Endothelial cell of umbilical vein (primary cell): ENCODE data around the gene CIRBP. TPM values are rescaled to one million over a fixed set of nuclear protein-coding genes. Genes with fewer than 3 reads are reported as not detected.

Experiments
- BruUV-seq: library from RNA; stranded (reverse); fragments of 400-500 nt; replicated peaks from 2 replicates; lab custom pipeline; 2021; lab: Mats Ljungman, UMichigan
- CTCF ChIA-PET: fragments of 300-600, 350-600 bp; sonication (Branson Sonifier 250); formaldehyde crosslinking; loops from one replicate; lab custom pipeline; 2021; ENCODE audit warnings: antibody characterized with exemption, inconsistent platforms; lab: Charles Lee
- POLR2A ChIA-PET: fragments of 300-600, 350-600 bp; sonication (Branson Sonifier 250); formaldehyde crosslinking; loops from one replicate; lab custom pipeline; 2021; ENCODE audit warnings: antibody characterized with exemption, inconsistent platforms; lab: Charles Lee
- DNase-seq: peaks from one replicate; pipeline ENCODE4 v3.0.0-alpha.2; 2011; ENCODE audit warnings: low read depth, low spot score
- FAIRE-seq: peaks from 2 replicates; lab custom pipeline; 2011; peaks lifted over from hg19 to GRCh38; lab: Jason Lieb, UNC
- H2AFZ ChIP-seq: 2 replicates; pipeline ENCODE4 v1.6.0; 2012; ENCODE audit warnings: low read depth, low read length, control low read depth, inconsistent platforms
- H3K27ac ChIP-seq: 2 replicates; pipeline ENCODE4 v1.5.1; 2011; ENCODE audit warnings: low read depth, mild to moderate bottlenecking, control low read depth, low read length, moderate library complexity; ENCODE audit not compliant: insufficient read depth
- H3K27me3 ChIP-seq, 2 experiments: 2 replicates each; pipeline versions ENCODE4 v1.6.0 to v1.6.1; 2011; ENCODE audit warnings: low read length in 2 of 2, mixed read lengths in 1 of 2; ENCODE audit not compliant: control insufficient read depth in 2 of 2, insufficient read depth in 2 of 2
- H3K36me3 ChIP-seq, 2 experiments: 2 replicates in 1 of 2; 3 replicates in 1 of 2; pipeline ENCODE4 v1.5.1; 2011; ENCODE audit warnings: low read length in 2 of 2, mild to moderate bottlenecking in 1 of 2, moderate library complexity in 1 of 2; ENCODE audit not compliant: control insufficient read depth in 2 of 2, insufficient read depth in 2 of 2; ENCODE audit errors: extremely low read depth in 1 of 2
- H3K4me1 ChIP-seq: 3 replicates; pipeline ENCODE4 v1.5.1; 2011; ENCODE audit warnings: mild to moderate bottlenecking, low read length; ENCODE audit not compliant: control insufficient read depth, insufficient read depth; ENCODE audit errors: extremely low read depth
- H3K4me2 ChIP-seq: 2 replicates; pipeline ENCODE4 v1.6.1; 2011; ENCODE audit warnings: low read length, control low read depth, mixed read lengths; ENCODE audit not compliant: insufficient read depth
- H3K4me3 ChIP-seq, 3 experiments: fragments of 200-600 bp in 1 of 3; sonication (generic), shearing (Covaris generic) in 1 of 3; replicated peaks in 1 of 3; 2 replicates each; pipeline ENCODE4 v1.5.1; 2011 to 2016; ENCODE audit warnings: control low read depth in 3 of 3, low read length in 3 of 3, mild to moderate bottlenecking in 2 of 3, inconsistent platforms in 1 of 3, low read depth in 1 of 3, moderate library complexity in 1 of 3; ENCODE audit not compliant: insufficient read depth in 1 of 3
- H3K79me2 ChIP-seq: 2 replicates; pipeline ENCODE4 v1.6.0; 2012; ENCODE audit warnings: low read length, inconsistent platforms; ENCODE audit not compliant: control insufficient read depth, insufficient read depth
- H3K9ac ChIP-seq: replicated peaks from 2 replicates; pipeline ENCODE3; 2011; ENCODE audit warnings: low read length, control low read depth; ENCODE audit not compliant: insufficient read depth; ENCODE audit errors: extremely low read depth
- H3K9me1 ChIP-seq: replicated peaks from 3 replicates; pipeline ENCODE4 v1.6.0; 2011; ENCODE audit warnings: mild to moderate bottlenecking, low read length; ENCODE audit not compliant: control insufficient read depth, insufficient read depth; ENCODE audit errors: extremely low read depth
- H3K9me3 ChIP-seq: replicated peaks from 2 replicates; pipeline ENCODE4 v1.5.1; 2012; ENCODE audit warnings: low read length, inconsistent platforms; ENCODE audit not compliant: control insufficient read depth, insufficient read depth
- H4K20me1 ChIP-seq: replicated peaks from 2 replicates; pipeline ENCODE3; 2011; ENCODE audit warnings: mild to moderate bottlenecking, low read length; ENCODE audit not compliant: control insufficient read depth, insufficient read depth; ENCODE audit errors: extremely low read depth
- EZH2 ChIP-seq: IDR thresholded peaks from 2 replicates; pipeline ENCODE4 v1.6.1; 2012; ENCODE audit warnings: borderline replicate concordance, low read depth, mild to moderate bottlenecking, moderate library complexity, low read length, inconsistent platforms; ENCODE audit not compliant: severe bottlenecking
- FOS ChIP-seq: IDR thresholded peaks from 2 replicates; pipeline ENCODE4 v1.6.1; 2011; ENCODE audit warnings: mild to moderate bottlenecking, low read length, moderate library complexity, borderline replicate concordance; ENCODE audit not compliant: insufficient read depth
- GATA2 ChIP-seq: IDR thresholded peaks from 2 replicates; pipeline ENCODE4 v1.7.0; 2011; ENCODE audit warnings: low read depth, mild to moderate bottlenecking, moderate library complexity, mixed read lengths, low read length; ENCODE audit not compliant: insufficient read length, insufficient read depth
- JUN ChIP-seq: IDR thresholded peaks from 2 replicates; pipeline ENCODE4 v1.6.1; 2011; ENCODE audit warnings: borderline replicate concordance, low read depth; ENCODE audit not compliant: insufficient read length, insufficient read depth
- MYC ChIP-seq: IDR thresholded peaks from one replicate; pipeline ENCODE4 v1.6.1; 2011; ENCODE audit warnings: mild to moderate bottlenecking, low read depth, low read length
- POLR2A ChIP-seq: IDR thresholded peaks from 2 replicates; pipeline ENCODE4 v1.6.1; 2012; ENCODE audit warnings: low read depth, mild to moderate bottlenecking, control low read depth, low read length
- POLR2AphosphoS5 ChIP-seq: IDR thresholded peaks from 2 replicates; pipeline ENCODE4 v1.6.1; 2012; ENCODE audit warnings: low read depth, mild to moderate bottlenecking, control low read depth, low read length, moderate library complexity; ENCODE audit not compliant: insufficient read depth
- dilution Hi-C: fragments of 300-500 bp; cut with MboI; formaldehyde crosslinking; loops from one replicate; pipeline ENCODE4 v1.15.0; 2019; ENCODE audit warnings: low sequenced_read_pairs; ENCODE audit not compliant: extremely low pct_ligation_motif_present
- intact Hi-C: fragments of 100-400 bp; cut with micrococcal nuclease; formaldehyde crosslinking; loops from one replicate; pipeline ENCODE4 v1.10.0; 2022
- polyA plus RNA-seq, 4 experiments: library from polyadenylated mRNA; depleted of rRNA in 3 of 4; stranded (reverse) in 3 of 4; unstranded in 1 of 4; fragments of >200 nt; gene quantifications; 2 replicates each; pipeline versions ENCODE4 v1.2.1 to v1.2.3, GENCODE V29; 2011 to 2012; ENCODE audit warnings: missing spikeins in 1 of 4
- total RNA-seq: library from RNA; stranded (reverse); gene quantifications from 2 replicates; pipeline ENCODE4 v1.2.3, GENCODE V29; 2021
- TF ChIP-seq, protein P1 (sequence below): IDR thresholded peaks from 2 replicates; pipeline ENCODE4 v1.6.1; 2011; ENCODE audit not compliant: insufficient read depth, insufficient read length
- TF ChIP-seq, protein P2 (sequence below), 2 donors: IDR thresholded peaks; 1 replicate in 1 of 2; 2 replicates in 1 of 2; pipeline ENCODE4 v1.5.1; 2011; ENCODE audit warnings: low read length in 2 of 2, mild to moderate bottlenecking in 2 of 2, moderate library complexity in 2 of 2, control low read depth in 1 of 2, inconsistent platforms in 1 of 2, low read depth in 1 of 2; ENCODE audit not compliant: insufficient read depth in 1 of 2; ENCODE audit errors: extremely low read depth in 1 of 2

The CIRBP gene
- total and polyA plus RNA-seq, 2 donors (not counting 3 experiments of a cell fraction or from before 2014, with no cell fraction given) = 225 to 439 TPM

DNA sequence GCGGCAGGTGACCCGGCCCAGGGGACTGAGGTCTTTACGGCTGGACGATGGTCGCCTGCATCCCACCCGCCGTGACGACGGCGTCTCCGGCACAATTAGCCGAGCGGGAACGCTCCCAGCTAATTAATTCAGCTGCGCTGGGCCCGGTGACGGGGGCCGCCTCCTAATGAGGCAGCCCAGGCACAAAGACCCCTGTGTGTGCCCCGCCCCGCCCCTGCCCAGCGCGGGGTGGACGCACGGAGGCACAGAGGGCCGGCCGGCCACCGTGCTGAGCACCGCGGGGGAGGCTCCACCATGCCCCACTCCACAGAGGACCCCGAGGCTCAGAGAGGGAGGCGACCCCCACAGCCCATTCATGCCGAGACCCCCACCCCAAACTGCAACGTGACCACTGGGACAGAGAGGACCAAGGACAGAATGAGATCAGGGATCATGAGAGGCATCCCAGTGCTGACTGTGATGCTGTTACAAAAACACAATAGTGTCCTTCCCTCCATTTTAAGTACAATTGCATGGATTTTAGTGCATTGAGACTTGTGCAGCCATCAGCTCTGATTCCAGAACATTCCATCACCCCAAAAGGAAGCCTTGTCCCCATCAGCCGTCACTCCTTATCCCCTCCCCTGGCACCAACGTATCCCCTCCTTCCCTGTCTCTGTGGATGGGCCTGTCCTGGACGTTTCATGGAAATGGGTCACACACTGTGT, 33.6 kb downstream of the CIRBP start:
- Histone ChIP-seq H3K27ac (no peak overlapping the region), H4K20me1 (no peaks in the 10 kb centered on the region), H3K36me3 (no peaks in the 10 kb centered on the region), H3K4me3 (no peak overlapping the region), H3K79me2 (no peaks in the 10 kb centered on the region), H3K9me1 (no peaks in the 10 kb centered on the region), H3K9me3 (no peaks in the 10 kb centered on the region), H2AFZ (no peak overlapping the region), H3K4me2 (no peak overlapping the region), H3K9ac (no peak overlapping the region), H3K27me3 (no peaks in the 10 kb centered on the region), H3K4me1 (no peaks in the 10 kb centered on the region)
- no TSS peak for BruUV-seq
- intact Hi-C loops (no loop called here), dilution Hi-C loops (no loop called here)
- POLR2A ChIA-PET = no interaction called here
- TF ChIP-seq FOS (no peak), MYC (no peak)
- no peak for FAIRE-seq
- CTCF ChIA-PET = interaction anchor here (1.4 to 1.6 kb wide), 2 partner anchors 10 to 13 kb away, joined by 3 to 4 read pairs; no protein-coding TSS in a partner anchor
- no peak for DNase-seq

DNA sequence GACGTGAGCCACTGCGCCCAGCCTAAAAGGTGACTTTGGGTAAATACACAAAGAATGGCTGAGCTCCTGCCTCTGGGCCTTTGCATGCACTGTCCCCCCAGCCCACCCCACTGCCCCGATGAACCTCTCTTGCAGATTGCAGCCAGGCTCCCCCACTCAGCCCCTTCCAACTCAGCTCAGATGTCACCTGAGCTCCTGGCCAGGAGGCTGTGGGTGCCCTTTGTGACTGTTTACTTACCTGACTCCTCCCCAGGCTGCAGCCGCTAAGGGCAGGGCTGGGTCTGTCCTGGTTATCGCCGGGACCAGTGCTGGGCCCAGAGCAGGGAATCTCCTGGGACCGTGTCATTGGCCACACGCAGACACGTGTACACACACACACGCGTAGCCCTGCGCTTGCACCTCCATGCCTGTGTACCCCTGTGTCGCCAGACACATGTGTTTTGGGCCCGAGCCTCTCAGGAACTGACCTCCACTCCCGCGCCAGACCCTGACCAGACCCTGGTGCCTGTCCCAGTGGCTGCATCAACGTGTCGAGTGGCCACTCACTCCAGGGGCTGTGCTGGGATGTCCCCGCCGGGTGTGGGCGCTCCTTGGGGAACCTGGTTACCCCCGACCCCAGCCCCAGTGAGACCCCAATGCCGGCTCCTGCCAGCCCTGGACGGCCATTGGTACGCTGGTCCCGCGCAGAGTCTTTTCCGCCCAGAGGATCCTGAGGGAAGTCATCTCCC, 35.2 kb downstream of the CIRBP start:
- BruUV-seq = no TSS peak
- dilution Hi-C loops = no loop called here

More for the DNA sequence above, 35.2 kb downstream of the CIRBP start:
- ChIA-PET CTCF (interaction anchor here (1.0 to 1.6 kb wide), 2 partner anchors 8 to 12 kb away, joined by 4 to 7 read pairs; no protein-coding TSS in a partner anchor), POLR2A (interaction anchor here (0.6 kb wide), 1 partner anchor 522 kb away, joined by 9 read pairs; no protein-coding TSS in a partner anchor)
- Histone ChIP-seq H3K9me1 (no peaks in the 10 kb centered on the region), H3K9me3 (no peaks in the 10 kb centered on the region), H3K79me2 (no peaks in the 10 kb centered on the region), H3K36me3 (no peaks in the 10 kb centered on the region), H2AFZ (no peak overlapping the region), H3K27me3 (no peaks in the 10 kb centered on the region), H3K9ac (no peak overlapping the region), H3K4me3 (no peak overlapping the region), H4K20me1 (no peaks in the 10 kb centered on the region), H3K4me2 (no peak overlapping the region), H3K4me1 (no peaks in the 10 kb centered on the region), H3K27ac (no peak overlapping the region)
- no peak for FAIRE-seq
- intact Hi-C loops = no loop called here
- TF ChIP-seq POLR2AphosphoS5 (no peak), FOS (no peak), POLR2A (no peak), GATA2 (no peak), JUN (no peak), MYC (no peak), EZH2 (no peak)
- TF ChIP-seq, protein P1, sequence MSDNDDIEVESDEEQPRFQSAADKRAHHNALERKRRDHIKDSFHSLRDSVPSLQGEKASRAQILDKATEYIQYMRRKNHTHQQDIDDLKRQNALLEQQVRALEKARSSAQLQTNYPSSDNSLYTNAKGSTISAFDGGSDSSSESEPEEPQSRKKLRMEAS = no peak
- TF ChIP-seq, protein P2, sequence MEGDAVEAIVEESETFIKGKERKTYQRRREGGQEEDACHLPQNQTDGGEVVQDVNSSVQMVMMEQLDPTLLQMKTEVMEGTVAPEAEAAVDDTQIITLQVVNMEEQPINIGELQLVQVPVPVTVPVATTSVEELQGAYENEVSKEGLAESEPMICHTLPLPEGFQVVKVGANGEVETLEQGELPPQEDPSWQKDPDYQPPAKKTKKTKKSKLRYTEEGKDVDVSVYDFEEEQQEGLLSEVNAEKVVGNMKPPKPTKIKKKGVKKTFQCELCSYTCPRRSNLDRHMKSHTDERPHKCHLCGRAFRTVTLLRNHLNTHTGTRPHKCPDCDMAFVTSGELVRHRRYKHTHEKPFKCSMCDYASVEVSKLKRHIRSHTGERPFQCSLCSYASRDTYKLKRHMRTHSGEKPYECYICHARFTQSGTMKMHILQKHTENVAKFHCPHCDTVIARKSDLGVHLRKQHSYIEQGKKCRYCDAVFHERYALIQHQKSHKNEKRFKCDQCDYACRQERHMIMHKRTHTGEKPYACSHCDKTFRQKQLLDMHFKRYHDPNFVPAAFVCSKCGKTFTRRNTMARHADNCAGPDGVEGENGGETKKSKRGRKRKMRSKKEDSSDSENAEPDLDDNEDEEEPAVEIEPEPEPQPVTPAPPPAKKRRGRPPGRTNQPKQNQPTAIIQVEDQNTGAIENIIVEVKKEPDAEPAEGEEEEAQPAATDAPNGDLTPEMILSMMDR (IDR thresholded peaks at IDR 0.05; ENCODE audit: extremely low read depth in 1 of 2, insufficient read depth in 1 of 2, low read depth in 1 of 2, low read length in 2 of 2) = no peak
- no peak for DNase-seq
